NCI-H1417 treated with DMSO at 0.1 percent for 48 hours (cell line): Measurements from ENCODE around the gene TOLLIP.
"Not testable (repeated sequence)": the region's sequence is repeated elsewhere in the genome, so short reads cannot be mapped to it uniquely, and the experiment has no call there.

Experiments used
- DNase-seq: peaks from one replicate; lab custom pipeline; 2025; lab: John Stamatoyannopoulos, UW

Gene TOLLIP

DNA sequence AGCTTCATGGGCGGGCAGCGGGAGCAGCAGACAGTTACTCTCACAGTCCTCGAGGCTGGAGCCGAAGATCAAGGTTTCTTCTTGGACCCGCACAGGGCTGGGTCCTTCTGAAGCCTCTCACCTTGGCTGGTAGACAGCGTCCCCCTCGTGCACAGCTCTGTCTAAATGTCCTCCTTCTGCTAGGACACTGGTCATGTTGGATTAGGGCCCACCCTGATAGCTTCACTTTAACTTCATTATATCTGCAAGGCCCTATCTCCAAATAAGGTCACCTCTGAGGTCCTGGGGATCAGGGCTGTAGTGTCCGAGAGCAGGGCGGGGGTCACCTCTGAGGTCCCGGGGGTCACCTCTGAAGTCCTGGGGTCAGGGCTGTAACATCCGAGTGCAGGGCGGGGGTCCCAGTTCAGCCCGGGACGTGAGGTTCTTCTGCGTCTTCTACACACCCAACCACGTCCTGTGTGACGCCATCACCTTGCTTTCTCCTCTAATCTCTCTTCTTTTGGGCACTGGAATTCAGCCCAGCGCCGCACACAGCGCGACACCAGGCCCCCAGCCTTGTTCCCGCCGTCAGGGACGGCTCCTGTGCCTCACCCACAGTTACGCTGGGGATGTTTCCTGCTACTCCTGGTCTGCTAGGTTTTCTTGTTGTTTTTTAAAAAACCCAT is 34.1 kb upstream of the TOLLIP start:
- DNase-seq, result no peak

DNA sequence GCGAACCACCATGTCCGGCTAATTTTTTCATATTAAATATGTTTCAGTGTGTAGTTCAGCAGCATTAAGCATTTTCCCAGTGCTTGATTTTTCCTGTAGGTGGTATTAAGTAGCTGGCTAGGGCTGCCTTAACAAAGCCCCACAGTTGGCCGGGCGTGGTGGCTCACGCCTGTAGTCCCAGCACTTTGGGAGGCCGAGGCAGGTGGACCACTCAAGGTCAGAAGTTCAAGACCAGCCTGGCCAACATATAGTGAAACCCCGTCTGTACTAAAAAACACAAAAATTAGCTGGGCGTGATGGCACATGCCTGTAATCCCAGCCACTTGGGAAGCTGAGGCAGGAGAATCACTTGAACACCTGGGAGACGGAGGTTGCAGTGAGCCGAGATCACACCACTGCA is 33.5 kb upstream of the TOLLIP start:
- DNase-seq, result no peak

DNA sequence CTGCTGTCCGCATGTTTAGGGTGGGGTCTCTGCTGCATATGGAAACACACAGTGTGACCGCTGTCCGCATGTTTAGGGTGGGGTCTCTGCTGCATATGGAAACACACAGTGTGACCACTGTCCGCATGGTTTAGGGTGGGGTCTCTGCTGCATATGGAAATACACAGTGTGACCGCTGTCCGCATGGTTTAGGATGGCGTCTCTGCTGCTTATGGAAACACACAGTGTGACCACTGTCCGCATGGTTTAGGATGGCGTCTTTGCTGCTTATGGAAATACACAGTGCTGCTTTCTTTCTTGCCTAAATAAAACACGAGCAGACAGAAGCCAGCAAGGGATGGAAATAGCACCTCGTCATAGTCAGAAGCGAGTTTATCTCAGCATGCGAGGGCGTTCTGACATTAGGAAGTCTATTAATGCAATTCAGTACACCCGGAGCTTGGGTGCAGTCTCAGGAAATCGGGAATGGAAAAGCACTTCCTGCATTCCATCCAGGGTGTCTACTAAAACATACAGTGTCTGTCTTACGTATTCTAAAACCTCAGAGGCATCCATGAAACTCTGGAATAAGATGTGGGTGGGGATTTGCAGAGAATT is 32.6 kb upstream of the TOLLIP start:
- DNase-seq, result no peak

DNA sequence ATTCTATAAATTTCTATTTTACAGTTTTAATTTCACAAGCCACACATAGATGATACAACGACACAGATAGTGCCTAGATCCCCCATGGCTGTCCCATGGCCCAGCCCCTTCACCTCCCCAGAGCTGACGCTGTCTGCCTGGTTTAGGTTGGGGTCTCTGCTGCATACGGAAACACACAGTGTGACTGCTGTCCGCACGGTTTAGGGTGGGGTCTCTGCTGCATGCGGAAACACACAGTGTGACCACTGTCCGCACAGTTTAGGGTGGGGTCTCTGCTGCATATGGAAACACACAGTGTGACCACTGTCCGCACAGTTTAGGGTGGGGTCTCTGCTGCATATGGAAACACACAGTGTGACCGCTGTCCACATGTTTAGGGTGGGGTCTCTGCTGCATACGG is 31.8 kb upstream of the TOLLIP start:
- DNase-seq, result not testable (repeated sequence)

DNA sequence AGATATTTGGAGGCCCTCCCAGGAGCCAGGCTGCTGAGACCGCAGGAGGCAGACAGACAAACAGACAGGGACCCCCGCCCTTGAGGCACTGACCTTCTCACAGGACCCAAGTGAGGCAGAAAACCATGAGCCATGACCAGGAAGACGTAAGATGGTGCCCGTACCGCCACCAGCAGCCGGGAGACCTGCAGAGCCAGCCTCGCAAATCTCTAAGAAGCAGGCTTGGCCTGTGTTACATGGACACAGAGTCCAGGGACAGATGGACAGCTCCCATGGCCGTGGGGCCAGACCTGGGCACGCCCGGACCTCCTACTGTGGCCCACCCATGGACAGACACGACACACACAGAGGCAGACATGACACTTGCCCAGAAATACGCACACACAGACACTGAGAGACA is 30.7 kb upstream of the TOLLIP start:
- DNase-seq, result no peak

DNA sequence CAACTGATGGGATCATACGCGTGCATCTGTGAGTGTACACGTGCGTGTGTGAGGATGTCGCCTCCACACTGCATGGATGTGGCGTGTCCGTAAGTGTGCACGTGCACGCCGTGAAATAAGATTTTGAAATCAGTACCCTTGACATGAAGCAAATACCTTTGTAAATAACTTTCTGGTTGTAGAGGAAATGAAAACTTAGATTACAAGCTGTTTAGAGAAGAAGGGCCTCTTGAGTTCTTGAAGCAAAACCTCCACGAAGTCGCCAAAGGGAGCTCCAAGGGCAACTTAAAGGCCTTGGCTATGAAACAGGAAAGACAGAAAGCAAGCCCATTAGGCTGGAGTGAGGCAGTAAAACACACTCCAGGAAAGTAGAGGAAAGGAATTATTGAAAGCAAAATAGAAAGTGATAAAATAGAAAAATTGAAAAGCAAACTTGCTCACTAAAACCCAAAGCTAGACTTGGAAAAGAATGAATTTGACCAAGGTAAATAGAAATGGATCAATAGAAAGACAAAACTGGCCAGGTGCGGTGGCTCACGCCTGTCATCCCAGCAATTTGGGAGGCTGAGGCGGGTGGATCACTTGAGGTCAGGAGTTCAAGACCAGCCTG is 29.7 kb upstream of the TOLLIP start:
- no peak for DNase-seq

DNA sequence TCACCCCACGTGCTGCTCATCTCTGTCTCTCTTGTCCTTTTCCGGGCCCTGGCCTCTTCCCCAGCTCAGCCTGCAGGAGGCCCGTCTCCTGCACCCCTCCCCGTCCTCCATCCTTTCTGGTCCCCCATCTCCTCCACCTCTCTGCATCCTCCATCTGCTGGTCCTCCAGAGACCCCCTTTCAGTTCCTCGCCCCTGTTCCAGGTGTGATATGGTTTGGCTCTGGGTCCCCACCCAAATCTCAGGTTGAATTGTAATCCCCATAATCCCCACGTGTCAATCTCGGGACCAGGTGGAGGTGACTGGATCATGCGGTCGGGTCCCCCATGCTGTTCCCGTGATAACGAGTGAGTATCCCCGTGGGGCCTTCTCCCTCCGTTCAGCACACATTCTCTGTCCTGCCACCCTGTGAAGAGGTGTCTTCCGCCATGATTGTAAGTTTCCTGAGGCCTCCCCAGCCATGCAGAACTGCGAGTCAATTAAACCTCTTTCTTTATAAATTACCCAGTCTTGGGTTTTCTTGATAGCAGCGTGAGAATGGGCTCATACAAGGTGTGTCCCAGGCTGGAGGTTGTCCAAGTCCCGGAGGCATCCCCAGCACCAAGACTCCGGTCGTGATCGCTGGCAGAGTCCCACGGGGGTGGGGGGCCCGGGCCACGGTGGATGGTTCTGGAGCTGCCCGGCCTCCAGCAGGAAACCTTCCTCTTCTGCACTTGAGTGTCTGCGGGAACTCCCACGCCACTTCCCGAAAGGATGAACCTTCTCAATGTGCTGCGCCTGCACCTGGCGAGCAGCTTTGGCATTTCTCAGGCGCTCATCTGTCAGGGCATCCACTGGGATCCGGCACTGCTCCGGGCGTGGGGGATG is 29.0 kb upstream of the TOLLIP start:
- DNase-seq, result no peak

DNA sequence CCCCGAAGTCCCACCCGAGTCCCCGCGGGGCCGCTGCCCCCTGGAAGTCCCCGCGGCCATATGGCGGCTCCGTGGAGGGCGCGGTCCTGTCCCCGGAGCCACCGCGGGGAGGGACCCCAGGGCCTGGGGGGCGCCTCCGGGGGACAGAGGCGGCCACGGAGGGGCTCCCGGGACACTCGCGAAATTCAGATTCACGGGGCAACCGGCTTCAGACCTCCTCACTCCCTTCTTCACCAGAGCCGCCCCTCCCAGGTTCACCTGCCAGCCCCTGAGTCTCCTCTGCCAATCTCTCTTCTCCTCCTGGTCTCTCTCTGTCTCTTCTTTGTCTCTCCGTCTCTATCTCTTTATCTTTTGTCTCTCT is 28.2 kb upstream of the TOLLIP start:
- no peak for DNase-seq

DNA sequence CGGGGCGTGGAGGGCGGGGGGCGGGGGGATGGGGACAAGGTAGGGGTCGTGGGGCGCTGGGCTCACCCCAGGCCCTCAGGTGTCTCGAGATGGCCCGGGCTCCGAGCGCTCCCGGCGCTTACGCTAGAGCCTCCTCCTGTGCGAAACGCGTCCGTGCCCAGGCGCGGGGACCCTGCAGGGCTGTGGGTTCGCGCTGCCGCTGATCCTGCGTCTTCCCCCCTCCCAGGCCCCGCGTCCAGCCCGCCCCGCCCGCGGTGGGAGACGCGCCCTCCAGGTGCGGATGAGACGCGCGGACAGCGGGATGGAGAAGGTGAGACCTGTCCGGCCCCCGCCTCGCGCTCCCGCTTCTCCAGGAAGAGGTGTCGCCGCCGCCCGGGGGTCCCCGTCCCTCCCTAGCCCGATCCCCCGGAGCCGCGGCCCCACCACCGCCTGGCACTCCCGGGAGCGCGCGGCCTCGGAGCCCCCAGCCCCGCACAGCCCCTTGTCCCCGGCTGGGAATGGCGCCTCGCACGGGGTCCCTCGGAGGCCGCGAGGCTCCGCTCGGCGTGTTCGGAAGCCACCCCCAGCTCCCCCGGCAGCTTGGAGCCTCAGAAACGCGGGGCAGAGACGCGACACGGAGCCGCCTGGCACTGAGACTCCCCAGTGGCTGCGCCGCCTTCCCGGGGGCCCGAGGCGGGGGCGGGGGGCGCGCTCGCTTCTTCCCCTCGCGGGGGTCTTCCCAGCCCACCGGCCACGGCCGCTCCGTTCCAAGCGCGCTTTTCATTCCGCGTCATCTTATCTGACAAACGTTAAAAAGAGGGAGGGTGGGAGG is 27.6 kb upstream of the TOLLIP start:
- no peak for DNase-seq

DNA sequence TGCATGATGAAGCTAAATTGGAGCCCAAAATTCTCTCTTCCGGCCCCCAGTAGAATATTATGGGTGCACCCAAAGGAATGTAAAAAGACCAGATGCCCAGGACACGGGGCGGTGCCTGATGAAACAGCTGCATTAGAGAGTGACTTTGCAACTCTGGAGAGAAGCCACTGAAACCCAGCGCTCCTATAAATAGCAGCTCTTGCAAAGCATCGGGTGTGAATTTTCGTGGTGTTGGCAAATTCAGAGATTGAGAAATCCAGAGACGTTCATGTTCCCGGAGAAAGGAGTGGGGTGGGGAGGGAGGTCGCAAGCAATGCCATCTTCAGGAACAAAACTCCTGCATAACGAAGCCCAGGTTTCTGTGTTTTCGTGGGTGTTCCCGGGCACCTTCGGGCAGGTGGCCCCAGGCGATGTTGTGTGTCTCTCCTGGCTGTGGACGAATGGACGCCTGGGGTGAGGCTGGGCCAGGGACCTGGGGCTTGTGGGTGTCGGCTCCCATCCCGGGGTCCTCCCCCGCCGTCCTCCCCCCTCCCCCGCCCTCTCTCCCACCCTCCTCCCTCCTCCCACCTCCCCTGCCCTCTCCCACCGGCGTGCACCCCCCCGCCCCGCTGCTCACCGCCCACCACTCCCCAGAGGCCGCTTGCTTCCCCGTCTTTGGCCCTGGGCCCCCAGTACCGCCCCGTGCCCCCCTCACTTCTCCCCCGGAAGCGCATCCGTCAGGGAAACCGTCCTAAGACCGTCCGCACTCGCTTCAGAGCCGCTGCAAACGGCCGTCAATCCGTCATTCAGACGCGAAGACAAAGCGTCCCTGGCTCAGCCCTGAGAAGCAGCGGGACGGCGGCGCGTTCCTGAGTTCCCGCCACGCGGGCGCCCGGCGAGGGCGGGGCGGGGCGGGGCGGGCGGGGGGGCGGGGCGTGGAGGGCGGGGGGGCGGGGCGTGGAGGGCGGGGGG is 26.7 kb upstream of the TOLLIP start:
- no peak for DNase-seq

DNA sequence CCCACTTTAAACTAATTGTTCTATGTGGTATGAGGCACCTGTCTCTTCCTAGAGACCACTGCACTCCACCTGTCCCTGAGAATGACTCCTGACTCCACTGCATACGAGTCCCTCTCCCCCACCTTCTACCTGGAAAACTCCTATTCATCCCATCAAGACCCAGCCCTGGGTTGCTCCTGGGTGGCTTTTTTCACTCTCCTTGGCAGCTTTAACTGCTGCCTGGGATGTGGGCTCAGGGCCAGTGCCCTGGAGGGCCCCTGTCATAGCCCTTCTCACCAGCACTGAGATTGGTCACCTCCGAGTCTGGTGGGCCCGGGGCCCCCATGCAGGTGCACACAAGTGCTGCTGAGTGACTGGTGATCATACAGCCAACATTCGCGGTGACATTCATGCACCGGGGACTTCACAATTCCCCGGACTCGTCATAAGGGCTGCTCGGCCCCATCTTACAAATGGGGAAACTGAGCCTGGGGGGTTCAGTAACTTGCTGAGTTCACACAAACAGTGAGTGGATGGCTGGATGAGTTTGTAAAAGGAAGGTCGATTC is 25.9 kb upstream of the TOLLIP start:
- DNase-seq, result no peak

DNA sequence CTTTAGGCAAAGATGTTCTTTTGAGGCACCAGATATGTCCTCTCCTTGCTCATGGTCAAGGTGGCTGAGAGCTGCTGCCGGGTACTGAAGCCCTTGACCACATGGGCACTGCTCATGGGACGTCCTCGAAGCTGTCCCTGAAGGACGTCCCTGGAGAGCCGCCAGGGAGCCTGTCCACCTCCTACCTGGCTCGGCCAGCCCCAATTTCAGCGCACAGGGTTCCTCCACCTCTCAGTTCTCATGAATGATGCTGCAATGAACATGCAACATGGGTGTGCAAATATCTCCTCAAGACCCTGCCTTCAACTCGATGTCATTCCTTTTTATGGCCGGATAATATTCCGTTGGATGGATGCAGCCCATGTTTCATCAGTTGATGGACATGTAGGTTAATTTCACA is 24.4 kb upstream of the TOLLIP start:
- DNase-seq, result no peak

DNA sequence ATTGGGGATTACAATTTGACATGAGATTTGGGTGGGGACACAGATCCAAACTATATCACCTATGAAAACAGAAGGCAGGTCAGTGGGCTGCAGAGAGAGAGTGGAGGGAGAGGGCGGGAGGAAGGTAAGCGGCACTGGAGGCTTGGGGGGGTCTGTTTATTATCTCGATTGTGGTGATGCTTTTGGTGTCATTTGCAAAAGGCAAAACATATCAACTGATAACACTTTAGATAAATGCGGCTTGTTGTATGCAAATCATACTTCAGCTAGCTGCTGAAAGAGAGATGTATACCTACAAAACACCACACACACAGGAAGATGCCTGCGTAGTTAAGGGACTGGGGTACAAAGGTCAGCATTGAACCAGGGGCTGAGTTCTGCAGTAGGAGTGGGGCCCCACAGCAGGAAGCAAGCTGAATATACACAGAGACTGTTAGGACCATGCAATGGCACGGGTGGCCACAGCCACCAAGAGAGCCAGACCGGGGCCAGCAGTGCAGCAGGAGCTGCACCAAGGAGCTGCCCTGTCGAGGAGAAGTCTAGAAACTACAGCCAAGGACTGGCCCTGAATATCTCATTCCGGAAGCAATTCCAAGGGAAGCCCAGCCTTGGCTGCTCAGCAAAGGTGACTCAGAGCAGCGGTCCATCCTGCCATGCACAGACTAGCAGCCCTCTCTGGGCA is 23.8 kb upstream of the TOLLIP start:
- no peak for DNase-seq

DNA sequence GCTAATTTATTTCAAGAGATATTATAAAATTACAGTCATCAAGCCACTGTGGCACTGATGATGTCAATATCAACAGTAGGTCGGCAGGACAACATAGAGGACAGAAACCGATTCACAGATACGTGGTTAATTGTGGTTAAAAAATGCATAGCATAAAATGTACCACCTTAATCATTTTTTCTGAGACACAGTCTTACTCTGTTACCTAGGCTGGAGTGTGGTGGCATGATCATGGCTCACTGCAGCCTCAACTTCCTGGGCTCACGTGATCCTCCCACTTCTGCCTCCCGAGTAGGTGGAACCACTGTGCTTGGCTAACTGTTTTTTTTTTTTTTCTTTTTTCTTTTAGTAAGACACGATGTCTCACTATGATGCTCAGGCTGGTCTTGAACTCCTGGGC is 21.0 kb upstream of the TOLLIP start:
- DNase-seq, result no peak

DNA sequence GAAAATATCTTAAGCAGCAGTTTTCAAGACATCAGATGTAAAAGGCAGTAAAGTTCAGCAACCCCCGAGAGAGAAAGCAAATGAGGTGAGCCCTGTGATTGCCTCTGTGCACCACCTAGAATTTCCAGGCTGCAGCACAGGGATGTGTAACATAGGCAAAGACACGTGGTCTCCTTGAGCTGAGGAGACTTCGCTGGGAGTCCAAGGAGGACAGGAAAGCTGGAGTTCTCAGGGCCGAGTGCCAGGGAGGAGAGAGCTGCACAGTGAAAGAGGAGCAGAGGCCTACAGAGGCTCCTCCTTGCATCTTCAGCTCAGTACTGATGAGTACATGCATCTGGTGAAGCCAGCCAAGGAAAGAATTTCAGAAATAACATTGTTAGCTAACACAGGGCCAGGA is 17.6 kb upstream of the TOLLIP start:
- no peak for DNase-seq

DNA sequence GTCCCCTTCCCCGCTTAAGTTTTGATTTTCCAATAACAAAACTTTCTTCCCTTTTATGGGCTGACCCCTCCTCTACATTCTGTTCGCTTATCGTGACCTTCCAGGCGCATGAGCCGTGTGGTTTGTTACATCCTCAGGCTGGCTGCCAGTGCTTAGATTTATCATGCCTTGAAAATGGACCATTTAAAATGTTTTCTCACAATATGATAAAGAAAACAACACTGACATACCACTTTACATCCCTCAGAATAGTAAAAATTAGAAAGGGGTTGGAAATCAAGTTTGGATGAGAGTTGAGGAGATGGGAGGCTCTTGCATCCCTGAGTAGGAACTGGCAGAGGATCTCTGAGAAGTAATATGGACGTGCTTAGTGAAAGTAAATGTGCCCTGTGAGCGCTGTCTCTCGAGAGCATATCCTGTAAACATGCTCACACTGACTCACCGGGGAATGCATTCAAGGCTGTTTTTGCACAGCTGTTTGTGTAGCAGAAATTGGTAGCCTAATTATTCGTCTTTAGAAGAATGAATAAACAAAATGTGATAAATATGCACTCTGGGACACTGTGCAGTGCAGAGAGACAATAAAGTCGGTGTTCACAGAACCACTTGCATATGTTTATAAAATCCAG is 17.1 kb upstream of the TOLLIP start:
- no peak for DNase-seq

DNA sequence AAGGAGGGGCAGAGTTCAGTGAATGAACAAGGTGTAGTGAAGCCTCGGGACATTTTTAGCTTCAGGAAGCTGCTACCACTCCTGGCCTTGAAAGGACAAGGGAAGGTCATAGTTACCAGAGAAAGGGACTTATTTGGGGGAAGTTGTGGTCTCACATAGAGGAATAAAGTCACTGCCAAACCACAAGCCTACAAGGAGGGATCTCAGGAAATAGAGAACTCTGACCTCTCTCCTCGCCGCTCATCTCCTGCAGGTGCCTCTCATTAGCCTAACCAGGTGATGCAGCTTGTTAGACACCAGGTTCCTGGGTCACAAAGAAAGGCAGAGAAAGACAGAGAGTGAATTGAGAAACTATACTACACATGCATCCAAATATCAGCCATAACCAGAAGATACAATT is 14.3 kb upstream of the TOLLIP start:
- no peak for DNase-seq

DNA sequence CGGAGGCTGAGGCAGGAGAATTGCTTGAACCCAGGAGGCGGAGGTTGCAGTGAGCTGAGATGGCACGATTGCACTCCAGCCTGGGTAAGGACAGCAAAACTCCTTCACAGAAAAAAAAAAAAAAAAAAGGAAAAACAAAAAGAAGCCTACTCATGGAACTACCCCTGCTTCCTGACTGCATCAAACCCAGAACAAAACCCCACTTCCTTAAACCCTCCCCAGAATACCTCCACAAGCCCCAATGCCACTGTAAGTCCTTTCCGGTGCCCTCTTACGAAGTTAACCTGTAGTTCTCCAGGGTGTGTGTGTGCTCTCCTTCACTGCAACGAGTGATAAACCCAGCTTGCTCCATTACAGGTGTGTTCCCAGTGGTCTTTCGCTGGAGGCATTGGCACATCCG is 8.6 kb upstream of the TOLLIP start:
- no peak for DNase-seq

DNA sequence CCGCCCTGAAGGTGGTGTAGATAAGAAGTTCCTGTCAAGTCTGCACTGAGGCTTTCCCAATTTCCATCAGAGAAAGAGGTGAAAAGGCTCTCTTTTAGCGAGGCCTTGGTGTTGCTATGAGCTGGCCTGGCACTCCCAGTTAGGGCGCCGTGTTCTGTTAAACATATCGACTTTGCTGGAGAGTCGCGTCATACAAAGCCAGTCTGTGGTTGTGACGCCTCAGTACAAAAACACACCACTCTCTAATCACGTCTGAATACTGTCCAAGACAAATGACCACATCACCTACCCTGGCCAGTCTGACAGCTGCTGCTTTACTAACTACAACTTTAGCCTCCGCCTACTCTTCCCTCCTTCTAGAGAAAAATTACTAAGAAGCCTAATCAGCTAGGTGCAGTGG is 8.0 kb upstream of the TOLLIP start:
- DNase-seq, result no peak
